NT2/D1 (cell line): ENCODE data around the gene IFT80.

ENCODE experiments used
- YY1 ChIP-seq: IDR thresholded peaks from 2 replicates; pipeline ENCODE4 v1.6.1; 2011; ENCODE audit not compliant: insufficient read length, insufficient read depth
- ZNF274 ChIP-seq: IDR thresholded peaks from 2 replicates; pipeline ENCODE4 v1.6.1; 2011; ENCODE audit warnings: mild to moderate bottlenecking, low read depth, low read length

- no peak for TF ChIP-seq YY1
- no peak for TF ChIP-seq ZNF274
These were observed 68.3 kb downstream of the IFT80 start for GRCh38 chr3:160330690-160331089.
